H1 (cell line): Measurements from ENCODE around the gene ZBTB46. TPM values are rescaled to one million over a fixed set of nuclear protein-coding genes. Genes with fewer than 3 reads are reported as not detected.

Experiments
- BCL11A ChIP-seq, 2 experiments: IDR thresholded peaks; one replicate each; pipeline ENCODE4 v1.6.1; 2011; ENCODE audit warnings: low read depth in 2 of 2, low read length in 2 of 2, mild to moderate bottlenecking in 2 of 2
- CBX8 ChIP-seq: fragments of 300-800, 300-1000 bp; sonication (generic); IDR thresholded peaks from 2 replicates; pipeline ENCODE4 v1.7.1; 2016; ENCODE audit warnings: low read depth, low read length, borderline replicate concordance
- MAX ChIP-seq: IDR thresholded peaks from 2 replicates; pipeline ENCODE4 v1.6.1; 2012; ENCODE audit warnings: inconsistent platforms
- RXRA ChIP-seq: IDR thresholded peaks from 2 replicates; pipeline ENCODE4 v1.6.1; 2011; ENCODE audit warnings: low read depth, mild to moderate bottlenecking, low read length, moderate library complexity; ENCODE audit not compliant: insufficient read depth
- SIX5 ChIP-seq: IDR thresholded peaks from 2 replicates; pipeline ENCODE4 v1.6.1; 2011; ENCODE audit warnings: mild to moderate bottlenecking, low read depth, low read length
- SP1 ChIP-seq: IDR thresholded peaks from 2 replicates; pipeline ENCODE4 v1.6.1; 2011; ENCODE audit warnings: low read depth, low read length
- SP4 ChIP-seq: IDR thresholded peaks from 2 replicates; pipeline ENCODE4 v1.6.1; 2012; ENCODE audit warnings: low read length, inconsistent platforms
- TCF12 ChIP-seq: IDR thresholded peaks from 2 replicates; pipeline ENCODE4 v1.6.1; 2011; ENCODE audit warnings: low read depth, mild to moderate bottlenecking, low read length
- USF2 ChIP-seq: IDR thresholded peaks from 2 replicates; pipeline ENCODE4 v1.6.1; 2011; ENCODE audit warnings: low read length, improper control_type of control experiment
- polyA plus RNA-seq, 7 experiments: library from polyadenylated mRNA; depleted of rRNA in 3 of 7; stranded (reverse) in 5 of 7; unstranded in 2 of 7; fragments of >200 nt in 5 of 7; fragments of 200-250 nt in 2 of 7; gene quantifications; 1 replicate in 5 of 7; 2 replicates in 1 of 7; 4 replicates in 1 of 7; pipeline versions ENCODE4 v1.2.1 to v1.2.3, GENCODE V29; 2011 to 2013; ENCODE audit warnings: missing spikeins in 2 of 7, mixed read lengths in 2 of 7
- total RNA-seq: library from RNA; stranded (reverse); fragmentation: NEBNext Ultra II Directional; extraction: Animal tissue kit (Norgen Biotek cat#: 25700); gene quantifications from 2 replicates; pipeline ENCODE4 v1.2.1, GENCODE V29; 2021

Gene ZBTB46
- total and polyA plus RNA-seq, 2 of the 8 experiments (the other 6 are each of a cell fraction or from before 2014, with no cell fraction given): 6.4 to 22.4 TPM

GRCh38 chr20:63829945-63830835 is 874 bp downstream of the ZBTB46 start (continued):
- TF ChIP-seq BCL11A (IDR thresholded peaks at IDR 0.05; ENCODE audit: low read depth in 2 of 2, low read length in 2 of 2): no peak
- no peak for TF ChIP-seq TCF12
- TF ChIP-seq SIX5: no peak
- no peak for TF ChIP-seq USF2
- no peak for TF ChIP-seq SP1
- no peak for TF ChIP-seq CBX8
- TF ChIP-seq RXRA: no peak
- TF ChIP-seq SP4: no peak
- TF ChIP-seq MAX: 0 out of 2 replicates have a peak, but pooled peaks have one; percentile 10
